ENCODE results near the gene NDUFB10.

NDUFB10 gene

DNA sequence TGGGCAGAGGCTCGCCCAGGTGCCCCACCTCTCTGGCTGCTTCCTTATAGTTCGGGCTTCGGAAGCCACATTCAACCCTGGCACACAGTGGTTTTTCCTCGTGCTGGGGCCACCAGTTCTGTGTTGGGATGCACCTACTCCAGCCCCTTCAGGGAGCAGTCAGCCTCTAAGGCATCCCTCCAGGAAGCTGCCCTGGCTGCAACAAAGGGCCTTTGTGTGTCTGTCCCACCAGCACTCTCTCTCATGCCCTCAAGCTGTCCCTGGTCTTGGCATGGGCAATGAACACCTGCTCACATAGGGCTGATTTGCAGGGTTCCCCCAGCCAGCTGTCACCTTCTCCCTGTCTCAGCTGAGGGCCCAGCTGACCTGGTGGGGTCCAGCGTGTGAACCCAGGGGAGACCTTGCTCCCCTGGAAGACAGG lies 22.7 kb downstream of the NDUFB10 start:
- no peak for TF ChIP-seq CTCF (IDR thresholded peaks at IDR 0.05; ENCODE audit: borderline replicate concordance, insufficient read depth, low read depth, low read length)

DNA sequence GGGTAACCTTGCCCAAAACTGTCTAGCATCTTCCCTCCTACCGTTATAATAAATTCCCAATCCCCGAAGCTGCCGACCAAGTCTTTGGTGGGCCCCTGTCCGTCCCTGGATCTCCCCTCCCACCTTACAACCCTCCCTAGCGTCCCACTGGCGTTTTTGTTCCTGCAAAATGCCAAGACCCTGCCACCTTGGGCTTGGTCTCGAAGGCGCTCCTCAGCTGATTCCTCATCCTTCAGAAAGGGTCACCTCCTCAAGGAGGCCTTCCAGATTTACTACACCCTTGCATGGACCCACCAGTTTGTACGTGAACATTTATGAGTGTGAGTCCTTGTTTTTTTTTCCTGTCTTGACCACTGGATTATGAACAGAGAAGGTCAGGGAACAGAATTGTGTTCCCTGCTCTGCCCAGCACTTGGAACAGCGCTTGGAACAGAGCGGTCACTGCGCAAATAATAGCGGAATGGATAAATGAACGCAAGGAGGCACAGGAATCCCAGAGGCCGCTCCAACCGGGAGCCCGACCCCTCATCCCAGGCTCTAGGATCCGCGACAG lies 23.7 kb downstream of the NDUFB10 start:
- TF ChIP-seq CTCF (IDR thresholded peaks at IDR 0.05; ENCODE audit: borderline replicate concordance, insufficient read depth, low read depth, low read length): peak; percentile 26; the same call in 1 of the 2 replicates
- no peak overlapping the region for H3K4me3 ChIP-seq (ENCODE audit: low read depth, low read length)

More for the DNA sequence above, 22.7 kb downstream of the NDUFB10 start:
- no peak overlapping the region for H3K4me3 ChIP-seq (ENCODE audit: low read depth, low read length)

- peak within 1 kb of the TSS; percentile 63 for H3K4me3 ChIP-seq (ENCODE audit: low read depth, low read length)
- peak; percentile 55 for TF ChIP-seq CTCF (IDR thresholded peaks at IDR 0.05; ENCODE audit: borderline replicate concordance, insufficient read depth, low read depth, low read length)
Observed at GRCh38 chr16:1983544-1984346, 24.4 kb downstream of the NDUFB10 start, which contains the start of gene GFER. Gene GFER (plus strand): TSS chr16:1984193. CDS start chr16:1984219, 26 bp downstream.

DNA sequence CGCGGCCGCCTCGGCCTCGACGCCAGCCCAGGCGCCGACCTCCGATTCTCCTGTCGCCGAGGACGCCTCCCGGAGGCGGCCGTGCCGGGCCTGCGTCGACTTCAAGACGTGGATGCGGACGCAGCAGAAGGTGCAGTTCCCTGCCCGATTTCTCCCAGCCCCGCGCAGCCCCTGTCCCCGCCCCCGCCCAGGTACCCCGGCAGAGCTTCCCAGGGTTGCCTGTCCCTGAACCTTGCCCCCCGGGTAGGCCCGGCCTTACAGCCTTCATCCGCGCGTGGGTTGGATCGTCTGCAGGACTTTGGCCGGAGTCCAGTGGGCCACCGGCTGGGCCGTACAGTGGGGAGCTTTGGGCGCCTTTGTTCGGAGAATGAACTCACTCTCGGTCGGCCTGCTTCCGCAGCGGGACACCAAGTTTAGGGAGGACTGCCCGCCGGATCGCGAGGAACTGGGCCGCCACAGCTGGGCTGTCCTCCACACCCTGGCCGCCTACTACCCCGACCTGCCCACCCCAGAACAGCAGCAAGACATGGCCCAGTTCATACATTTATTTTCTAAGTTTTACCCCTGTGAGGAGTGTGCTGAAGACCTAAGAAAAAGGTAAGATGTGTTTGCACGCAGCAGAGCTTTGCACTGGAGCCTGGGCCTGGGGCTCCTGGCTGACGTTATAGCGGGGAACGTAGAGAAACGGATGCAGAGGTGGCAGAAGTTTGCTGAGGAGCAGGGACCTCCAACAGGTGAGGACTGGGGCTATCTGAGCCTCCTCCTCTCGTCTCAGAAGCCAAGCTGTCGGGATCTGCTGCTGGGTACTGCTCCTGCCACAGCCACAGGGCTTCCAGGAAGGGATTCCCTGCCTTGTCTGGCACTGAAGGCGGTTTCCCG lies 25.2 kb downstream of the NDUFB10 start:
- TF ChIP-seq CTCF (IDR thresholded peaks at IDR 0.05; ENCODE audit: borderline replicate concordance, insufficient read depth, low read depth, low read length): no peak
- peak overlapping the region; percentile 63 for H3K4me3 ChIP-seq (ENCODE audit: low read depth, low read length)

DNA sequence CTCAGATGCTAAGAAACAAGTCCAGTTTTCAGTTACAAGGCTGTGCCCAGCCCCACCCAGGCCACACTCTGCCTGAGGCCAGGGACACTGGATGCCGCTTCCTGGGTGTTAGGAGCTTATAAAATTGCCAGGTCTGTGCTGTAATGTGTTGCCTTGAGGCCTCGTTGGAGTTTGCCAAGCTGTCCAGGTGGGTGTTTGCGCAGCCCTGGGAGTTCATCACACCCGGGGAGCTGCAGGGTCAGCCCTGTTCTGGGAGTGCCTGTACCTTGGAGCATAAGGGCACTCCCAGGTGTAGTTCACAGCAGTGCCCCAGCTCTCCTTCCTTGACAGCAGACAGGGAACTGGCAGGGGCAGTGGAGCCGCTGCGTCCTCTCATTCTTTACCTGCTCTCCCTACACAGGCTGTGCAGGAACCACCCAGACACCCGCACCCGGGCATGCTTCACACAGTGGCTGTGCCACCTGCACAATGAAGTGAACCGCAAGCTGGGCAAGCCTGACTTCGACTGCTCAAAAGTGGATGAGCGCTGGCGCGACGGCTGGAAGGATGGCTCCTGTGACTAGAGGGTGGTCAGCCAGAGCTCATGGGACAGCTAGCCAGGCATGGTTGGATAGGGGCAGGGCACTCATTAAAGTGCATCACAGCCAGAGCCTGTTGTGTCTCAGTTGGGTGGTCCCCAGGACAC lies 26.3 kb downstream of the NDUFB10 start:
- TF ChIP-seq CTCF (IDR thresholded peaks at IDR 0.05; ENCODE audit: borderline replicate concordance, insufficient read depth, low read depth, low read length): no peak
- peak overlapping the region; percentile 63 for H3K4me3 ChIP-seq (ENCODE audit: low read depth, low read length)

GRCh38 chr16:1987198-1987597 lies 27.9 kb downstream of the NDUFB10 start:
- no peak overlapping the region for H3K4me3 ChIP-seq (ENCODE audit: low read depth, low read length)
- no peak for TF ChIP-seq CTCF (IDR thresholded peaks at IDR 0.05; ENCODE audit: borderline replicate concordance, insufficient read depth, low read depth, low read length)
